ENCODE measurements around the gene CACNA1B. TPM values are rescaled to one million over a fixed set of nuclear protein-coding genes. Genes with fewer than 3 reads are reported as not detected.

CACNA1B gene
- total RNA-seq, 1 donor from 2014 or later: 0.84 TPM

- DNase-seq (ENCODE audit: low read depth): no peak
- H3K4me3 ChIP-seq (ENCODE audit: low read depth, low read length): no peak overlapping the region
- H3K27me3 ChIP-seq (ENCODE audit: control insufficient read depth, insufficient read depth, low read length): no peaks in the 10 kb centered on the region
- no peaks in the 10 kb centered on the region for H3K36me3 ChIP-seq (ENCODE audit: control insufficient read depth, insufficient read depth, low read length)
- TF ChIP-seq, protein P1, sequence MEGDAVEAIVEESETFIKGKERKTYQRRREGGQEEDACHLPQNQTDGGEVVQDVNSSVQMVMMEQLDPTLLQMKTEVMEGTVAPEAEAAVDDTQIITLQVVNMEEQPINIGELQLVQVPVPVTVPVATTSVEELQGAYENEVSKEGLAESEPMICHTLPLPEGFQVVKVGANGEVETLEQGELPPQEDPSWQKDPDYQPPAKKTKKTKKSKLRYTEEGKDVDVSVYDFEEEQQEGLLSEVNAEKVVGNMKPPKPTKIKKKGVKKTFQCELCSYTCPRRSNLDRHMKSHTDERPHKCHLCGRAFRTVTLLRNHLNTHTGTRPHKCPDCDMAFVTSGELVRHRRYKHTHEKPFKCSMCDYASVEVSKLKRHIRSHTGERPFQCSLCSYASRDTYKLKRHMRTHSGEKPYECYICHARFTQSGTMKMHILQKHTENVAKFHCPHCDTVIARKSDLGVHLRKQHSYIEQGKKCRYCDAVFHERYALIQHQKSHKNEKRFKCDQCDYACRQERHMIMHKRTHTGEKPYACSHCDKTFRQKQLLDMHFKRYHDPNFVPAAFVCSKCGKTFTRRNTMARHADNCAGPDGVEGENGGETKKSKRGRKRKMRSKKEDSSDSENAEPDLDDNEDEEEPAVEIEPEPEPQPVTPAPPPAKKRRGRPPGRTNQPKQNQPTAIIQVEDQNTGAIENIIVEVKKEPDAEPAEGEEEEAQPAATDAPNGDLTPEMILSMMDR (IDR thresholded peaks at IDR 0.05; ENCODE audit: insufficient read depth, low read length, poor library complexity, severe bottlenecking): no peak
Measured at GRCh38 chr9:138042640-138043039, 165.1 kb downstream of the CACNA1B start.

DNA sequence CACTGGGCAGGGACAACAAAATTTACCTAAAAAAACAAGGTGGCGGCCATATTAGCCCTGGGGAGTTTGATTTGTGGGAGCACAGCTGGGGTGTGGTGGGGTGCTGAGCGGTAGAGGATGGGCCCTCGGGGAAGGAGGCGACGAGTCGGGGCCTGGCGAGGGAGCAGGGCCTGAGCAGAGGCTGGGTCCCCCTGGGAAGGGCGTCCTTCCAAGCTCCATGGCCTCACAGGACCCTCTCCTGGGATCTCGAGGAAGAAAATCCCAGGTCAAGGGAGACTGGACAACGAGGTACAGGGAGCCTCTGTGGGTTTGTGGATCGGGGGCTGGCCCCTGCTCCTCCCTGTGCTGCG lies 165.5 kb downstream of the CACNA1B start:
- no peak for DNase-seq (ENCODE audit: low read depth)
- TF ChIP-seq, protein P1 (IDR thresholded peaks at IDR 0.05; ENCODE audit: insufficient read depth, low read length, poor library complexity, severe bottlenecking): no peak
- Histone ChIP-seq H3K27me3 (ENCODE audit: control insufficient read depth, insufficient read depth, low read length) (no peaks in the 10 kb centered on the region), H3K4me3 (ENCODE audit: low read depth, low read length) (no peak overlapping the region), H3K36me3 (ENCODE audit: control insufficient read depth, insufficient read depth, low read length) (no peaks in the 10 kb centered on the region)

GRCh38 chr9:138043411-138044345 lies 166.1 kb downstream of the CACNA1B start:
- no peak for DNase-seq (ENCODE audit: low read depth)

DNA sequence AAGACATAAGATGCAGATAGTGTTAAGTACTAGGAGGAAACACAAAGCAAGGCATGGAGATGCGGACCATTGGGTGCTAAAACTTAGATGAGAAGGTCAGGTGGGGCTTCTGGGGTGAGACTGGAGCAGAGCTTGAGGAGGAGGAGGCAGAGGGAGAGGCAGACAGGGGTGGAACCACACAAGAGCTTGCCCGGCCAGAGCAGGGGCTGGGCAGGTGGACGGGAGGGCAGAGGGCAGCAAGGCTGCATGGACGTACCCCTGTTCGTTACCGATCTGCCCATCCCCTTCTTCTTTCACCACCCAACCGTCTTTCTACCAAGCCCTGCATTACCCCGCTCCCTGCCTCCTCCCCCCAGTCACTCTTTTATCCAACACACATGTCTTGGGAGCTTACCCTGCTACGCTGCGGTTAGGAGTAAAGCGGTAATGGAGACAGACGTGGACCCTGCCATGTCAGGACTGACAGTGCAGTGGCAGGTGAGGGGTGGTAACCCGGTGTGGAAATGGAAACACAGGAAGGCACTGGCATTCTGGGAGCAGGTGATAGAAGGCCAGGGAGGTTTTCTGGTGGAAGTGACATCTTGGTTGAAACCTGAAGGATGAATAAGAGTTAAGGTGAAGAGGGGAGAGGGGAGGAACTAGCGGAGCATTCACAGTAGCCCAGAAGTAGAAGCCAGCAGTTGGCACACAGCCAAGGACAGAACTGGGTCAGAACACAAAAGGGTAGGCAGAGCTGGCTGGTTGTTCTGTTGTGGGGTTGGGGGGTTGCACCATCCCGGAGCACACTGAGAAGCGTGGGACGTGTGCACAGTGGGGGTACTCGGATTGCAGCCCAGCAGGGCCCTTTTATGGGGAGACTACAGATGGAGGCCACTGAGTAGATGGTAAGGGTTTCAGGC lies 167.2 kb downstream of the CACNA1B start:
- no peak for DNase-seq (ENCODE audit: low read depth)
- TF ChIP-seq, protein P1 (IDR thresholded peaks at IDR 0.05; ENCODE audit: insufficient read depth, low read length, poor library complexity, severe bottlenecking): no peak

More at GRCh38 chr9:138043411-138044345, 166.1 kb downstream of the CACNA1B start:
- Histone ChIP-seq H3K36me3 (ENCODE audit: control insufficient read depth, insufficient read depth, low read length) (no peaks in the 10 kb centered on the region), H3K4me3 (ENCODE audit: low read depth, low read length) (no peak overlapping the region), H3K27me3 (ENCODE audit: control insufficient read depth, insufficient read depth, low read length) (no peaks in the 10 kb centered on the region)
- TF ChIP-seq, protein P1 (IDR thresholded peaks at IDR 0.05; ENCODE audit: insufficient read depth, low read length, poor library complexity, severe bottlenecking): no peak

GRCh38 chr9:138045541-138046490 lies 168.2 kb downstream of the CACNA1B start:
- H3K27me3 ChIP-seq (ENCODE audit: control insufficient read depth, insufficient read depth, low read length): no peaks in the 10 kb centered on the region
- H3K4me3 ChIP-seq (ENCODE audit: low read depth, low read length): no peak overlapping the region
- TF ChIP-seq, protein P1 (IDR thresholded peaks at IDR 0.05; ENCODE audit: insufficient read depth, low read length, poor library complexity, severe bottlenecking): no peak
- H3K36me3 ChIP-seq (ENCODE audit: control insufficient read depth, insufficient read depth, low read length): no peaks in the 10 kb centered on the region
- DNase-seq (ENCODE audit: low read depth): no peak

More for the DNA sequence above, 167.2 kb downstream of the CACNA1B start:
- no peak overlapping the region for H3K4me3 ChIP-seq (ENCODE audit: low read depth, low read length)
- no peaks in the 10 kb centered on the region for H3K36me3 ChIP-seq (ENCODE audit: control insufficient read depth, insufficient read depth, low read length)
- no peaks in the 10 kb centered on the region for H3K27me3 ChIP-seq (ENCODE audit: control insufficient read depth, insufficient read depth, low read length)
